GM10847 (cell line): ENCODE measurements around the gene TBXAS1.

Experiments used
- POLR2A ChIP-seq: IDR thresholded peaks from 2 replicates; pipeline ENCODE4 v1.6.1; 2011; ENCODE audit not compliant: insufficient read length; ENCODE audit errors: extremely low read depth

TBXAS1 gene

GRCh38 chr7:139829025-139829774 is at the start of gene TBXAS1:
Gene TBXAS1 (plus strand): TSS chr7:139829264. CDS start chr7:139829391, 127 bp downstream.
- no peak for TF ChIP-seq POLR2A

- TF ChIP-seq POLR2A, result no peak
These were observed 46.1 kb upstream of the TBXAS1 start for GRCh38 chr7:139782932-139783331.

DNA sequence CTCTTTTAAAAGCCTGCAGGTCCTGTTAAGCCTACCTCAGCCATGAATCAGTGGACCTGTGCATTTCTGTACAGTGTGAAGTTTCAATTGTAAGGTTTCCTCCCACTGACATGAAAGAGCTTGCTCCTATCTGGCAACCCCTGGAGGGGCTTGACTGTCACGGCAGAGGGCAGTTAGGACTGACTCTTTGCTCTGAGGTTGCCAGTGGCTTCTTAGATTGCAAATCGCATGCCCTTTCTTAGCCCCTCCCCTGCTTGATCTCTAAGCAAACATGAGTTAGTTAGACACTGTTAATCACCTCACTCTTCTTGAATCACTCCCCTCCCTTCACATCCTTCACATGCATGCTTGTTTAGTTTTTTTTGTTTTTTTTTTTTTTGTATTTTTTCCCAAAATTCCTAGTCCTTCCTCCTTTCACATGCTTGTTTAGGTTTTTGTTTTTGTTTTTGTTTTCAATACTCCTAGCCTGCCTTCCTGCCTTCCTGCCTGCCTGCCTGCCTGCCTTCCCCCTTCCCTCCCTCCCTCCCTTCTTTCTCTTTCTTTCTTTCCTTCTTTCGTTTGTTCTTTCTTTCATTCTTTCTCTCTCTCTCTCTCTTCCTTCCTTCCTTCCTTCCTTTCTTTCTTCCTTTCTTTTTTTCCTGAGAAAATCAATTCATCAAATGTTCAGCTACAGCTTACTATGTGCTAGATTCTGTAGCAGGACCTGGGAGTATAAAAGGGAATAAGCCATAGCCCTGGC is 45.2 kb upstream of the TBXAS1 start:
- no peak for TF ChIP-seq POLR2A

DNA sequence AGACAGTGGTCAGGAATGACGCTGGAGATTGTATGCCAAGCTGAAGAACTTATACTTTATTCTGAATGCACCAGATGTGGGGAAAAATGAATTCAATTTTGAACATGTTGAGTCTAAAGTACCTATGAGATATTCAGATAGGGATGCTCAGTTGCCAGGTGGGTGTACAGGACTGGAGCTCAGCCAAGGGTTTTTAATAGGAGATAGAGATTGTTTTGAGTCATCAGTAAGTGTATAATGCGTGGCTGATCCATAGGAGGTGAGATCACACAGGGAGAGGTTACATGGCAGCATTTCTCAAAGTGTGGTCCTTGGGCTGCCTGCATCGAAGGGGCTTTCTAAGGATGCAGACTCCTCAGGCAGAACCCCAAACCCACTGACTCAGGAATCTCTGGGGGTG is 44.4 kb upstream of the TBXAS1 start:
- TF ChIP-seq POLR2A, result no peak

DNA sequence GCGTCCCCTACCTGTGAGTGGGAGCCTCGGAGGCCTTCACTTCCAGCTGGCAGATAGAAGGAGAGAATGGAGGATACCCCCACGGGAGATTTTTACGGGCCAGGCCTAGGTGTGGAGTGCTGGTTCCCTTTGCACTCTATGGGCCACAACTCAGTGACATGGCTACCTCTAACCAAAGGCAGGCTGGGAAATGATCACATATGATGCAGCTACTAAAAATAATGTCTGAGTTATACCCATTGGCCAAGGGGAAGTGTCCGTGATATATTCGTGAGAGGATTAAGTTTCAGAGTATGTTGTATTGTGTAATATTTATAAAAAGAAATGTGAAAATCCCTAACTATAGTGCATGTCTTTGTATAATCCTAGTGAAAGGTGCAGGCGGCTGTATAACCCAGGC is 37.7 kb upstream of the TBXAS1 start:
- TF ChIP-seq POLR2A, result no peak

DNA sequence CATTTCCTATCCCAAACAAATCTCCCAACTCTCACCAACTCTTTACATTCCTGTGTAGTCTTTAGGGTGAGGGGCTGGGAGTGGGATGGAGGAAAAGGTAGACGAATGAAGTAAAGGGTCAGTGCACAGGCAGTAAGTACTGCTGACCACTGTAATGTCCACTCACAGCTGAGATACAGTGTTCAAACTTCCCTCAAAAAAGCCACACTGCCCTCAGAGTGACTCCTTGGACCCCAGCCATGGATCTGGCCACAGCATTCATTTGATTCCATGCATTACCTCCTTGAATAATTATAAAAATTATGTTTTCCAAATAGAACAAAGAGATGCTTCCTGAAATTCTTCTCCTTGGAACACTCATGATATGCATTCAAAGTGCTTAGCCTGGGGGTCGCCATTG is 31.5 kb upstream of the TBXAS1 start:
- no peak for TF ChIP-seq POLR2A

- no peak for TF ChIP-seq POLR2A
These were observed 30.8 kb upstream of the TBXAS1 start for GRCh38 chr7:139798221-139798620.

DNA sequence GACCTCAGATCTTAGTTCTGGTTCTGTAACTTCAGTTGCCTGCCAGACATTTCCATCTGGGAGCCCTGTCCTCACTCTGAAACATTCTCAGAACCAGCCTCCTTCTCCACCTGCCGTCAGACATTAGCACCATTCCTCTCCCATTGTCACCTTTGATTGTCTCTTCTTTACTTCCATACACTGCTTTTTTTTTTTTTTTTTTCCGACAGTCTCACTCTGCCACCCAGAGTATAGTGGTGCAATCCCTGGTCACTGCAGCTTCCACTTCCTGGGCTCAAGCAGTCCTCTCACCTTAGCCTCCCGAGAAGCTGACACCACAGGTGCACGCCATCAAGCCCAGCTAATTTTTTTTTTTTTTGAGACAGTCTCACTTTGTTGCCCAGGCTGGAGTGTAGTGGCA is 30.2 kb upstream of the TBXAS1 start:
- TF ChIP-seq POLR2A, result no peak

DNA sequence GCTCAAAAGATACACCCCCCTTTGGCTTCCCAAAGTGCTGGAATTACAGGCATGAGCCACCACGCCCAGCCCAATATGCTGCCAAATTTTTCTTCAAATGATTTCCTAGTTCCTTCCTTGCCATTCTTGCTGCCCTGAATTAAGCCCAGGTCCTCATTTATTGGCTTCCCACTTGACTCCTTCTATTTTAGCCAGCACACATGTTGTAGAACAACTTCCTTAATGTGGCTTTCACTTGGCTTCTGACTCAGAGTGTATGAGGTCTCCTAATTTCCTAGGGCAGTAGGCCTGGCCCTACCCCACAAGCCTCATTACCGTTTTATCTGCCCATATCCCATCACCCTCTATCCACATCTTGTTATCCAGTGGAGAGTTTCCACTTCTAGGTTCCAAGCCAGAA is 29.5 kb upstream of the TBXAS1 start:
- TF ChIP-seq POLR2A, result no peak

GRCh38 chr7:139804571-139804970 is 24.5 kb upstream of the TBXAS1 start:
- no peak for TF ChIP-seq POLR2A

GRCh38 chr7:139807009-139807408 is 22.1 kb upstream of the TBXAS1 start:
- TF ChIP-seq POLR2A, result no peak

- no peak for TF ChIP-seq POLR2A
These were observed 20.6 kb upstream of the TBXAS1 start for GRCh38 chr7:139808427-139808826.

- TF ChIP-seq POLR2A, result no peak
These were observed 20.1 kb upstream of the TBXAS1 start for GRCh38 chr7:139808846-139809442.

GRCh38 chr7:139811066-139811465 is 18.0 kb upstream of the TBXAS1 start:
- no peak for TF ChIP-seq POLR2A

GRCh38 chr7:139813151-139813550 is 15.9 kb upstream of the TBXAS1 start:
- no peak for TF ChIP-seq POLR2A

DNA sequence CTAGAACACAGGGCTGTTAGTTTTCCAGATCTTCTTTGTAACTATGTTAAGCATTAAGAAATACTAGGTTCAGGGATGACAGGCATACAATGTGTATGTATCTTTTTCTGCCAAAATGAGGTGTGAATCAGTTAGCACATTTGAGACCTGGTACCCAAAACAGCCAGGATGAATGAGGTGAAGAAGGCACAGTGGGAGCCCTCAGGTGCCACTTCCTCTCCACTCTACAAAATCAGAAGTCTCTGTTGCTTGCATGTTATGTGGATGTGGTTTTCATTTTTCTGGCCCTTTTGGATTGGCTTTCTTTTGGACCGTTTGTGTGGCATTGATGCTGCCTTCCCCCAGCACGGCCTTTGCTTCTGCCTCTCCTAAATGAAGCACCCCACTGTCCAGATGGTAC is 15.4 kb upstream of the TBXAS1 start:
- no peak for TF ChIP-seq POLR2A
